ENCODE measurements around the gene RPS6KA5.

GRCh38 chr14:90995785-90996184, 64.7 kb downstream of the RPS6KA5 start:
- no peak for TF ChIP-seq CTCF (IDR thresholded peaks at IDR 0.05)
- no peak for TF ChIP-seq POLR2AphosphoS5 (IDR thresholded peaks at IDR 0.05)
- TF ChIP-seq EP300 (IDR thresholded peaks at IDR 0.05): no peak
- TF ChIP-seq POLR2A (IDR thresholded peaks at IDR 0.05): no peak

All from stomach (tissue), 4 donors.